ENCODE data around the gene SEC24C.

DNA sequence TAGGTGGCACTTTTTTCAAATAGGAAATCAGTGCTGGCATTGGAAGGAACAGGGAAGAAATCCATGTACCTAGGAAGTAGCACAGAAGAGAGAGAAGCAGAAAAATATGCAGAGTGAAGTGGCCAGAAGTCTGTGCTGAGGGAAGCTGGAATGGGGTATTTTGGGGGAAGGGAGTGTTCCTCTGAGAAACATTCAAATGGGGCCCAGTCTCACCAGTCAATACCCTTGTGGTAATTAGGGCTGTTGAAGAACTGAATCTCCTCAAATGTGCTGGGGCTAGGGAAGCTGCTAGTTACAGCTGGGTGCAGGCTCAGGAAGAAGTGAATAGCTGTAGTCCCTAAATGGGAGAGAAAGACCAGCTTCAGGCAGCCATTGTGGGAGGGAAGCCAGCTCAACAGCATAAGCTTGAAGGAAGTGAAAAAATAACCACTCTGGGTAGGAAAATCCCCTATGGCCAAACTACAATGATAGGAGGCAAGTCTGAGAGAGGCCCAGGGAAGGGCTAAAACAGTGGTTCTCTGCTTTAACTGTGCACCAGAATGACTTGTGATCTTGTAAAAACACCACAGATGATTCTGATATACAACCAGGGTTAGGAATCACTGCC, 59.6 kb downstream of the SEC24C start:
- TF ChIP-seq EZH2 (IDR thresholded peaks at IDR 0.05; ENCODE audit: borderline replicate concordance), result no peak
- TF ChIP-seq, protein P1, sequence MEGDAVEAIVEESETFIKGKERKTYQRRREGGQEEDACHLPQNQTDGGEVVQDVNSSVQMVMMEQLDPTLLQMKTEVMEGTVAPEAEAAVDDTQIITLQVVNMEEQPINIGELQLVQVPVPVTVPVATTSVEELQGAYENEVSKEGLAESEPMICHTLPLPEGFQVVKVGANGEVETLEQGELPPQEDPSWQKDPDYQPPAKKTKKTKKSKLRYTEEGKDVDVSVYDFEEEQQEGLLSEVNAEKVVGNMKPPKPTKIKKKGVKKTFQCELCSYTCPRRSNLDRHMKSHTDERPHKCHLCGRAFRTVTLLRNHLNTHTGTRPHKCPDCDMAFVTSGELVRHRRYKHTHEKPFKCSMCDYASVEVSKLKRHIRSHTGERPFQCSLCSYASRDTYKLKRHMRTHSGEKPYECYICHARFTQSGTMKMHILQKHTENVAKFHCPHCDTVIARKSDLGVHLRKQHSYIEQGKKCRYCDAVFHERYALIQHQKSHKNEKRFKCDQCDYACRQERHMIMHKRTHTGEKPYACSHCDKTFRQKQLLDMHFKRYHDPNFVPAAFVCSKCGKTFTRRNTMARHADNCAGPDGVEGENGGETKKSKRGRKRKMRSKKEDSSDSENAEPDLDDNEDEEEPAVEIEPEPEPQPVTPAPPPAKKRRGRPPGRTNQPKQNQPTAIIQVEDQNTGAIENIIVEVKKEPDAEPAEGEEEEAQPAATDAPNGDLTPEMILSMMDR (IDR thresholded peaks at IDR 0.05; ENCODE audit: poor library complexity), result no peak
